COLO668 (cell line): ENCODE measurements around the gene COX19.

Source experiments
- DNase-seq: peaks from one replicate; lab custom pipeline; 2025; ENCODE audit not compliant: unreplicated experiment; lab: John Stamatoyannopoulos, UW

Gene COX19

GRCh38 chr7:917255-918117, 57.9 kb downstream of the COX19 start:
- DNase-seq: no peak

DNA sequence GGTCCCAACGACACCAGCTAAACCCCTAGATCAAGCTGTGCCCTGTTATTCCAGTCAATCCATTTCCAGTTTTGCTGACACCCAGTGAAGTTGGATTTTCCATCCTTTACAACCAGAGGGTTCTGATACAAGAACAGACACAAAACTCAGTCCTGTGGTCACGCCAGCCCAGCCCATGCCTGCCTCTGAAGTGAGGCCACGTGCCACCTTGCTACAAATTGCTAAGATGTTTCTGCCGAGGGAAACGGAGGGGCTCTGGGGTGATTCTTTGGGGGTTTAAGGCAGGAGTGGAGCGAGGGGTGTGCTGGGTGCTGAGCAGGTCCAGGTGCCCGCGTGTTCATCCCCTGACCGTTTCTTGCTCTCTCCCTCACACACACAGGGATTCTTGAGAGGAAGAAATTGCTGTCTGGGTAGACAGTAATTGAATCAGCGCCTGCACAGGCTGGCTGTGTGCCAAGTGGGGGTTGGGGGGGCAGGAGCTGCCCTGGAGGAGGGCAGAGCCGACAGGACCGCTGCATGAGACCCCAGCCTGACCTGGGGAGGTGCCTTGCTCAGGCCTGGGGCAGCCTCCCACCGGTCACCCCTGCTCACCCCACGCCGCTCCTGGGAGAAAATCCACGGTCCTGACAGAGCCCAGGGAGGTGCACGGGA, 58.9 kb downstream of the COX19 start:
- no peak for DNase-seq
